ENCODE data around the gene RFLNA. TPM values are rescaled to one million over a fixed set of nuclear protein-coding genes. Genes with fewer than 3 reads are reported as not detected.

RFLNA gene
- total and polyA plus RNA-seq, 2 of the 13 experiments (the other 11 are each of a cell fraction or from before 2014, with no cell fraction given): not detected

- Histone ChIP-seq H3K9me3 (ENCODE audit: low read length) (no peaks in the 10 kb centered on the region), H3K27me3 (ENCODE audit: control insufficient read depth in 1 of 2, insufficient read depth in 2 of 2, low read length in 2 of 2) (peaks cover 10 to 47% of the 10 kb centered on the region in 2 experiments; a peak in 4 of 5 replicates), H3K27ac (ENCODE audit: extremely low read length, insufficient read depth, low read length) (no peak overlapping the region), H3K4me2 (ENCODE audit: low read depth, low read length) (no peak overlapping the region), H3K4me1 (ENCODE audit: insufficient read depth, low read length) (no peaks in the 10 kb centered on the region), H3K9ac (ENCODE audit: insufficient read depth, low read depth, low read length) (no peak overlapping the region), H3K79me2 (ENCODE audit: insufficient read depth, low read length) (no peaks in the 10 kb centered on the region), H2AFZ (ENCODE audit: low read length) (no peak overlapping the region), H3K4me3 (replicated peaks in 1 of 3; ENCODE audit: insufficient read depth in 1 of 3, low read depth in 2 of 3, low read length in 3 of 3) (no peak overlapping the region), H4K20me1 (ENCODE audit: insufficient read depth, low read length) (no peaks in the 10 kb centered on the region), H3K36me3 (replicated peaks in 1 of 2; ENCODE audit: control insufficient read depth in 1 of 2, insufficient read depth in 2 of 2, low read length in 2 of 2) (no peaks in the 10 kb centered on the region)
- ChIA-PET CTCF (ENCODE audit: low intra/inter-chr PET ratio, low total read pairs) (no interaction called here), POLR2A (no interaction called here)
- no peak for TF ChIP-seq SOX6 (IDR thresholded peaks at IDR 0.05)
- no peak for TF ChIP-seq SOX6 (CRISPR knock-in tag; IDR thresholded peaks at IDR 0.05)
- no peak for TF ChIP-seq SIX4 (CRISPR knock-in tag; IDR thresholded peaks at IDR 0.05)
- no peak for TF ChIP-seq ZNF710 (CRISPR knock-in tag; IDR thresholded peaks at IDR 0.05; ENCODE audit: borderline replicate concordance)
- no peak for TF ChIP-seq ATRX (CRISPR knock-in tag; IDR thresholded peaks at IDR 0.05; ENCODE audit: borderline replicate concordance)
- TF ChIP-seq CBX5 (CRISPR knock-in tag; IDR thresholded peaks at IDR 0.05; ENCODE audit: borderline replicate concordance): no peak
- no peak for TF ChIP-seq ZFP37 (CRISPR knock-in tag; IDR thresholded peaks at IDR 0.05; ENCODE audit: borderline replicate concordance)
- no peak for TF ChIP-seq FOXP4 (CRISPR knock-in tag; IDR thresholded peaks at IDR 0.05)
- TF ChIP-seq, protein P1, sequence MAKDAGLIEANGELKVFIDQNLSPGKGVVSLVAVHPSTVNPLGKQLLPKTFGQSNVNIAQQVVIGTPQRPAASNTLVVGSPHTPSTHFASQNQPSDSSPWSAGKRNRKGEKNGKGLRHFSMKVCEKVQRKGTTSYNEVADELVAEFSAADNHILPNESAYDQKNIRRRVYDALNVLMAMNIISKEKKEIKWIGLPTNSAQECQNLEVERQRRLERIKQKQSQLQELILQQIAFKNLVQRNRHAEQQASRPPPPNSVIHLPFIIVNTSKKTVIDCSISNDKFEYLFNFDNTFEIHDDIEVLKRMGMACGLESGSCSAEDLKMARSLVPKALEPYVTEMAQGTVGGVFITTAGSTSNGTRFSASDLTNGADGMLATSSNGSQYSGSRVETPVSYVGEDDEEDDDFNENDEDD (CRISPR knock-in tag; IDR thresholded peaks at IDR 0.05; ENCODE audit: borderline replicate concordance): no peak
- TF ChIP-seq, protein P2, sequence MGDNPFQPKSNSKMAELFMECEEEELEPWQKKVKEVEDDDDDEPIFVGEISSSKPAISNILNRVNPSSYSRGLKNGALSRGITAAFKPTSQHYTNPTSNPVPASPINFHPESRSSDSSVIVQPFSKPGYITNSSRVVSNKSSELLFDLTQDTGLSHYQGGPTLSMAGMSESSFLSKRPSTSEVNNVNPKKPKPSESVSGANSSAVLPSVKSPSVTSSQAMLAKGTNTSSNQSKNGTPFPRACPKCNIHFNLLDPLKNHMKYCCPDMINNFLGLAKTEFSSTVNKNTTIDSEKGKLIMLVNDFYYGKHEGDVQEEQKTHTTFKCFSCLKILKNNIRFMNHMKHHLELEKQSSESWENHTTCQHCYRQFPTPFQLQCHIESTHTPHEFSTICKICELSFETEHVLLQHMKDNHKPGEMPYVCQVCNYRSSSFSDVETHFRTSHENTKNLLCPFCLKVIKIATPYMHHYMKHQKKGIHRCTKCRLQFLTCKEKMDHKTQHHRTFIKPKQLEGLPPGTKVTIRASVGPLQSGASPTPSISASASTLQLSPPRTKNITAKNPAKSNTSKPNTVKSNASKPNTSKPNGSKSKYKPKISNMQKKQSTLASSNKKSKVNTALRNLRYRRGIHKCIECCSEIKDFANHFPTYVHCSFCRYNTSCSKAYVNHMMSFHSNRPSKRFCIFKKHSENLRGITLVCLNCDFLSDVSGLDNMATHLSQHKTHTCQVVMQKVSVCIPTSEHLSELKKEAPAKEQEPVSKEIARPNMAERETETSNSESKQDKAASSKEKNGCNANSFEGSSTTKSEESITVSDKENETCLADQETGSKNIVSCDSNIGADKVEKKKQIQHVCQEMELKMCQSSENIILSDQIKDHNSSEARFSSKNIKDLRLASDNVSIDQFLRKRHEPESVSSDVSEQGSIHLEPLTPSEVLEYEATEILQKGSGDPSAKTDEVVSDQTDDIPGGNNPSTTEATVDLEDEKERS (CRISPR knock-in tag; IDR thresholded peaks at IDR 0.05): no peak
- TF ChIP-seq SRSF9 (IDR thresholded peaks at IDR 0.05; ENCODE audit: borderline replicate concordance, insufficient read depth, low read depth, low read length, poor library complexity, severe bottlenecking): no peak
- no peak for TF ChIP-seq TBX3 (IDR thresholded peaks at IDR 0.05; ENCODE audit: borderline replicate concordance)
- no peak for TF ChIP-seq PHB2 (IDR thresholded peaks at IDR 0.05; ENCODE audit: partially characterized antibody)
- TF ChIP-seq, protein P3, sequence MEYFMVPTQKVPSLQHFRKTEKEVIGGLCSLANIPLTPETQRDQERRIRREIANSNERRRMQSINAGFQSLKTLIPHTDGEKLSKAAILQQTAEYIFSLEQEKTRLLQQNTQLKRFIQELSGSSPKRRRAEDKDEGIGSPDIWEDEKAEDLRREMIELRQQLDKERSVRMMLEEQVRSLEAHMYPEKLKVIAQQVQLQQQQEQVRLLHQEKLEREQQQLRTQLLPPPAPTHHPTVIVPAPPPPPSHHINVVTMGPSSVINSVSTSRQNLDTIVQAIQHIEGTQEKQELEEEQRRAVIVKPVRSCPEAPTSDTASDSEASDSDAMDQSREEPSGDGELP (IDR thresholded peaks at IDR 0.05; ENCODE audit: borderline replicate concordance, low read depth): no peak
- no peak for TF ChIP-seq NCOA5 (CRISPR knock-in tag; IDR thresholded peaks at IDR 0.05)
- WGBS (ENCODE audit: low lambda C conversion rate): 75% methylated on average over 4 of the region's 17 CpGs
- intact Hi-C loops (cut with micrococcal nuclease; ENCODE audit: unreplicated experiment) (no loop called here), in situ Hi-C loops (cut with HindIII; ENCODE audit: extremely low pct_ligation_motif_present, low pct_unique_long_range_greater_than_20kb) (no loop called here)
- BruUV-seq (replicated peaks): no TSS peak
- no peak for ATAC-seq
- FAIRE-seq: no peak
- no peak for DNase-seq (ENCODE audit: low spot score)
These were observed 20.6 kb downstream of the RFLNA start for GRCh38 chr12:124315372-124316044.
